Activated naive CD4-positive, alpha-beta T cell treated with anti-CD3 and anti-CD28 coated beads for 36 hours (primary cell): Measurements from ENCODE around the gene MT1G. TPM values are rescaled to one million over a fixed set of nuclear protein-coding genes. Genes with fewer than 3 reads are reported as not detected.
"Not testable (repeated sequence)": the region's sequence is repeated elsewhere in the genome, so short reads cannot be mapped to it uniquely, and the experiment has no call there.

Source experiments
- CTCF ChIA-PET: fragments of 350-600 bp; sonication (Branson Sonifier 250); formaldehyde crosslinking; loops from one replicate; lab custom pipeline; 2021; ENCODE audit warnings: antibody characterized with exemption; lab: Charles Lee
- DNase-seq: peaks from one replicate; pipeline ENCODE4 v3.0.0-alpha.2; 2020
- H3K27ac Mint-ChIP-seq: one replicate; pipeline ENCODE4 v1.8.0; 2021; ENCODE audit warnings: mild to moderate bottlenecking, mixed read lengths
- H3K27me3 Mint-ChIP-seq: one replicate; pipeline ENCODE4 v1.8.0; 2021; ENCODE audit warnings: low read depth, mixed read lengths
- H3K36me3 Mint-ChIP-seq: one replicate; pipeline ENCODE4 v1.8.0; 2021; ENCODE audit warnings: low read depth, mixed read lengths
- H3K4me1 Mint-ChIP-seq: one replicate; pipeline ENCODE4 v1.8.0; 2021; ENCODE audit warnings: low read depth, mixed read lengths
- H3K4me3 Mint-ChIP-seq: one replicate; pipeline ENCODE4 v1.8.0; 2021; ENCODE audit warnings: mild to moderate bottlenecking, moderate library complexity, mixed read lengths
- H3K9me3 Mint-ChIP-seq: one replicate; pipeline ENCODE4 v1.8.0; 2021; ENCODE audit warnings: mixed read lengths
- intact Hi-C: fragments of 100-400 bp; cut with micrococcal nuclease; formaldehyde crosslinking; loops from one replicate; pipeline ENCODE4 v1.15.1; 2023
- total RNA-seq, 2 experiments: library from RNA; stranded (reverse); gene quantifications; one replicate each; pipeline ENCODE4 v1.2.3, GENCODE V29; 2021

Gene MT1G
- total RNA-seq, 2 experiments from 2014 or later: 22.4 to 23.8 TPM

- intact Hi-C loops: no loop called here
- no peak overlapping the region for H3K4me3 Mint-ChIP-seq
- no peaks in the 10 kb centered on the region for H3K36me3 Mint-ChIP-seq
- H3K4me1 Mint-ChIP-seq: peaks cover 22% of the 10 kb centered on the region
- CTCF ChIA-PET: interaction anchor here (1.5 to 1.8 kb wide), 2 partner anchors 12 to 71 kb away, joined by 3 to 7 read pairs; no protein-coding TSS in a partner anchor
- H3K9me3 Mint-ChIP-seq: no peaks in the 10 kb centered on the region
- no peak for DNase-seq
- H3K27ac Mint-ChIP-seq: no peak overlapping the region
- peaks cover 59% of the 10 kb centered on the region for H3K27me3 Mint-ChIP-seq
Observed at GRCh38 chr16:56631197-56631596, 36.7 kb downstream of the MT1G start.

GRCh38 chr16:56630134-56630533 is 37.7 kb downstream of the MT1G start:
- Mint-ChIP-seq H3K4me1 (peaks cover 23% of the 10 kb centered on the region), H3K36me3 (no peaks in the 10 kb centered on the region), H3K9me3 (no peaks in the 10 kb centered on the region), H3K4me3 (no peak overlapping the region), H3K27me3 (peaks cover 59% of the 10 kb centered on the region), H3K27ac (no peak overlapping the region)
- CTCF ChIA-PET: interaction anchor here (0.6 to 1.8 kb wide), 3 partner anchors 13 to 72 kb away, joined by 3 to 7 read pairs (median 3); no protein-coding TSS in a partner anchor
- intact Hi-C loops: no loop called here
- DNase-seq: no peak

GRCh38 chr16:56629531-56629930 is 38.3 kb downstream of the MT1G start:
- CTCF ChIA-PET: interaction anchor here (1.8 kb wide), 1 partner anchor 14 kb away, joined by 7 read pairs; no protein-coding TSS in a partner anchor
- H3K9me3 Mint-ChIP-seq: no peaks in the 10 kb centered on the region
- H3K4me1 Mint-ChIP-seq: peaks cover 22% of the 10 kb centered on the region
- H3K27me3 Mint-ChIP-seq: peaks cover 57% of the 10 kb centered on the region
- no peak for DNase-seq
- H3K36me3 Mint-ChIP-seq: no peaks in the 10 kb centered on the region
- H3K4me3 Mint-ChIP-seq: no peak overlapping the region
- intact Hi-C loops: no loop called here
- H3K27ac Mint-ChIP-seq: no peak overlapping the region

- no peak overlapping the region for H3K4me3 Mint-ChIP-seq
- H3K27ac Mint-ChIP-seq: no peak overlapping the region
- H3K4me1 Mint-ChIP-seq: peaks cover 24% of the 10 kb centered on the region
- intact Hi-C loops: no loop called here
- CTCF ChIA-PET: interaction anchor here (0.7 kb wide), 2 partner anchors 52 to 155 kb away, joined by 3 read pairs; no protein-coding TSS in a partner anchor
- no peaks in the 10 kb centered on the region for H3K36me3 Mint-ChIP-seq
- DNase-seq: no peak
- peaks cover 52% of the 10 kb centered on the region for H3K27me3 Mint-ChIP-seq
- H3K9me3 Mint-ChIP-seq: no peaks in the 10 kb centered on the region
Observed at GRCh38 chr16:56628486-56629350, 39.1 kb downstream of the MT1G start.

GRCh38 chr16:56626685-56627084 is 41.2 kb downstream of the MT1G start:
- Mint-ChIP-seq H3K27ac (no peak overlapping the region), H3K4me3 (no peak overlapping the region), H3K9me3 (no peaks in the 10 kb centered on the region), H3K36me3 (no peaks in the 10 kb centered on the region), H3K27me3 (peaks cover 37% of the 10 kb centered on the region), H3K4me1 (peaks cover 15% of the 10 kb centered on the region)
- CTCF ChIA-PET: interaction anchor here (0.6 kb wide), 1 partner anchor 75 kb away, joined by 3 read pairs; no protein-coding TSS in a partner anchor
- no peak for DNase-seq
- intact Hi-C loops: no loop called here

- Mint-ChIP-seq H3K36me3 (no peaks in the 10 kb centered on the region), H3K4me3 (peak overlapping the region; percentile 68), H3K27me3 (peaks cover 31% of the 10 kb centered on the region), H3K27ac (no peak overlapping the region), H3K9me3 (no peaks in the 10 kb centered on the region), H3K4me1 (peaks cover 14% of the 10 kb centered on the region)
- intact Hi-C loops: loop anchor here (1.0 to 2.0 kb wide), 4 partner anchors 12 to 56 kb away; partner anchors contain the start of genes MT1X and MT2A
- no peak for DNase-seq
- CTCF ChIA-PET: interaction anchor here (1.2 kb wide), 1 partner anchor 76 kb away, joined by 6 read pairs; no protein-coding TSS in a partner anchor
Observed at GRCh38 chr16:56625943-56626654, 41.8 kb downstream of the MT1G start.

- CTCF ChIA-PET: interaction anchor here (1.2 kb wide), 1 partner anchor 77 kb away, joined by 6 read pairs; no protein-coding TSS in a partner anchor
- H3K9me3 Mint-ChIP-seq: no peaks in the 10 kb centered on the region
- intact Hi-C loops: loop anchor here (1.0 to 2.0 kb wide), 4 partner anchors 11 to 57 kb away; partner anchors contain the start of genes MT1X and MT2A
- H3K27me3 Mint-ChIP-seq: peaks cover 25% of the 10 kb centered on the region
- H3K4me1 Mint-ChIP-seq: peaks cover 14% of the 10 kb centered on the region
- DNase-seq: peak; percentile 61
- peak within 1 kb of the TSS; percentile 76 for H3K4me3 Mint-ChIP-seq
- no peak within 1 kb of the TSS for H3K27ac Mint-ChIP-seq
- no peaks in the 10 kb centered on the region for H3K36me3 Mint-ChIP-seq
Observed at GRCh38 chr16:56625140-56625942, 42.5 kb downstream of the MT1G start, which contains the start of gene MT1E. Gene MT1E (plus strand): TSS chr16:56625781. CDS start chr16:56625852, 71 bp downstream.

GRCh38 chr16:56623637-56624036 is 44.2 kb downstream of the MT1G start:
- peaks cover 14% of the 10 kb centered on the region for H3K4me1 Mint-ChIP-seq
- peaks cover 28% of the 10 kb centered on the region for H3K27me3 Mint-ChIP-seq
- CTCF ChIA-PET: interaction anchor here (1.3 to 1.5 kb wide), 2 partner anchors 20 to 78 kb away, joined by 6 to 7 read pairs; no protein-coding TSS in a partner anchor
- no peaks in the 10 kb centered on the region for H3K36me3 Mint-ChIP-seq
- no peak for DNase-seq
- no peak overlapping the region for H3K27ac Mint-ChIP-seq
- no peaks in the 10 kb centered on the region for H3K9me3 Mint-ChIP-seq
- intact Hi-C loops: loop anchor here (2.0 kb wide), 1 partner anchor 19 kb away; no protein-coding TSS in a partner anchor
- no peak overlapping the region for H3K4me3 Mint-ChIP-seq

- CTCF ChIA-PET: interaction anchor here (1.3 to 1.5 kb wide), 2 partner anchors 19 to 79 kb away, joined by 6 to 7 read pairs; no protein-coding TSS in a partner anchor
Observed at GRCh38 chr16:56623184-56623583, 44.7 kb downstream of the MT1G start.

GRCh38 chr16:56621665-56622445 is 46.0 kb downstream of the MT1G start:
- DNase-seq, H3K9me3 Mint-ChIP-seq, H3K36me3 Mint-ChIP-seq, H3K4me3 Mint-ChIP-seq, CTCF ChIA-PET, intact Hi-C loops, H3K27ac Mint-ChIP-seq: not testable (repeated sequence)
- Mint-ChIP-seq H3K27me3 (peaks cover 34% of the 10 kb centered on the region), H3K4me1 (peaks cover 19% of the 10 kb centered on the region)

More at GRCh38 chr16:56623184-56623583, 44.7 kb downstream of the MT1G start:
- DNase-seq, intact Hi-C loops, H3K9me3 Mint-ChIP-seq, H3K4me3 Mint-ChIP-seq, H3K27ac Mint-ChIP-seq, H3K36me3 Mint-ChIP-seq: not testable (repeated sequence)
- Mint-ChIP-seq H3K4me1 (peaks cover 14% of the 10 kb centered on the region), H3K27me3 (peaks cover 30% of the 10 kb centered on the region)
